Fibroblast of peridontal ligament (primary cell): Measurements from ENCODE around the gene TTC34.

Experiments
- DNase-seq: peaks from one replicate; pipeline ENCODE4 v3.0.0-alpha.2; 2010; ENCODE audit errors: extremely low read depth

TTC34 gene

GRCh38 chr1:2604844-2605508 lies 196.5 kb downstream of the TTC34 start:
- DNase-seq = no peak

- DNase-seq = no peak
These were observed 197.2 kb downstream of the TTC34 start for GRCh38 chr1:2604156-2604843.

GRCh38 chr1:2603521-2604155 lies 197.9 kb downstream of the TTC34 start:
- DNase-seq = no peak

- DNase-seq = no peak
These were observed 198.5 kb downstream of the TTC34 start for GRCh38 chr1:2602866-2603520.

- no peak for DNase-seq
These were observed 199.1 kb downstream of the TTC34 start for GRCh38 chr1:2602311-2602835.

GRCh38 chr1:2601721-2602303 lies 199.7 kb downstream of the TTC34 start:
- no peak for DNase-seq

- no peak for DNase-seq
These were observed 203.1 kb downstream of the TTC34 start for GRCh38 chr1:2598329-2598931.

- no peak for DNase-seq
These were observed 203.8 kb downstream of the TTC34 start for GRCh38 chr1:2597441-2598328.

- no peak for DNase-seq
These were observed 204.8 kb downstream of the TTC34 start for GRCh38 chr1:2596530-2597333.

GRCh38 chr1:2595812-2596529 lies 205.5 kb downstream of the TTC34 start:
- DNase-seq = no peak

GRCh38 chr1:2595261-2595811 lies 206.2 kb downstream of the TTC34 start:
- no peak for DNase-seq

- DNase-seq = no peak
These were observed 206.8 kb downstream of the TTC34 start for GRCh38 chr1:2594641-2595131.

GRCh38 chr1:2594001-2594640 lies 207.4 kb downstream of the TTC34 start:
- peak; percentile 12 for DNase-seq

- no peak for DNase-seq
These were observed 208.1 kb downstream of the TTC34 start for GRCh38 chr1:2593251-2593878.

GRCh38 chr1:2592672-2593071 lies 208.8 kb downstream of the TTC34 start:
- no peak for DNase-seq

- no peak for DNase-seq
These were observed 209.8 kb downstream of the TTC34 start for GRCh38 chr1:2591581-2592261.

- DNase-seq = no peak
These were observed 210.3 kb downstream of the TTC34 start for GRCh38 chr1:2591233-2591580.
